Osteocyte (in vitro differentiated cells): ENCODE data around the gene TMEM201. TPM values are rescaled to one million over a fixed set of nuclear protein-coding genes. Genes with fewer than 3 reads are reported as not detected.
"Not testable (repeated sequence)": the region's sequence is repeated elsewhere in the genome, so short reads cannot be mapped to it uniquely, and the experiment has no call there.

Source experiments
- DNase-seq: peaks from one replicate; pipeline ENCODE4 v3.0.0; 2021; ENCODE audit warnings: mixed read lengths; ENCODE audit not compliant: unreplicated experiment; ENCODE audit errors: extremely low spot score
- H3K27ac Mint-ChIP-seq: one replicate; pipeline ENCODE4 v1.8.0; 2021; ENCODE audit warnings: mild to moderate bottlenecking, mixed read lengths; ENCODE audit not compliant: unreplicated experiment
- H3K27me3 Mint-ChIP-seq: one replicate; pipeline ENCODE4 v1.8.0; 2021; ENCODE audit warnings: mixed read lengths; ENCODE audit not compliant: unreplicated experiment
- H3K36me3 Mint-ChIP-seq: one replicate; pipeline ENCODE4 v1.8.0; 2021; ENCODE audit warnings: mixed read lengths; ENCODE audit not compliant: unreplicated experiment
- H3K4me1 Mint-ChIP-seq: one replicate; pipeline ENCODE4 v1.8.0; 2021; ENCODE audit warnings: mixed read lengths; ENCODE audit not compliant: unreplicated experiment
- H3K4me3 Mint-ChIP-seq: one replicate; pipeline ENCODE4 v1.8.0; 2021; ENCODE audit warnings: mild to moderate bottlenecking, moderate library complexity, mixed read lengths; ENCODE audit not compliant: unreplicated experiment
- H3K9me3 Mint-ChIP-seq: one replicate; pipeline ENCODE4 v1.8.0; 2021; ENCODE audit warnings: mixed read lengths; ENCODE audit not compliant: unreplicated experiment
- CTCF ChIP-seq: fragments of 200-600 bp; sonication (generic); IDR thresholded peaks from 2 replicates; pipeline ENCODE4 v1.5.0; 2021; ENCODE audit warnings: antibody characterized with exemption, mild to moderate bottlenecking, moderate library complexity
- total RNA-seq: library from RNA; stranded (reverse); gene quantifications from 2 replicates; pipeline ENCODE4 v1.2.1, GENCODE V29; 2021

The TMEM201 gene
- total RNA-seq, 1 donor from 2014 or later, result 17.9 TPM

DNA sequence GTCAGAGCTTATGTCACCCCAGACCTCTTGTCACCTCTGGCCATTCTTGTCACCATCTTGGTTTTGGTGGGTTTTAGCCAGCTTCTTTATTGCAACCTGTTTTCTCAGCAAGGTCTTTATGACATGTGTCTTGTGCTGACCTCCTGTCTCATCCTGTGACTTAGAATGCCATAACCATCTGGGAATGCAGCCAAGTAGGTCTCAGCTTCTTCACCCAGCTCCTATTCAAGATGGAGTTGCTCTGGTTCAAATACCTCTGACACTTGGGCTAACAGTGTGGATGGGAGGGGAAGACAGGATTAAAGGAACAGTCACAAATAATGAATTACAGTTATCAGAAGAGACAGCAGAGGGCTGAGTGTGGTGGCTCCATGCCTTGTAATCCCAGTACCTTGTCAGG lies 32.3 kb downstream of the TMEM201 start:
- peaks cover 2% of the 10 kb centered on the region for H3K27me3 Mint-ChIP-seq
- H3K27ac Mint-ChIP-seq, result no peak overlapping the region
- no peaks in the 10 kb centered on the region for H3K9me3 Mint-ChIP-seq
- DNase-seq, result no peak
- H3K36me3 Mint-ChIP-seq, result no peaks in the 10 kb centered on the region
- TF ChIP-seq CTCF, result no peak
- H3K4me3 Mint-ChIP-seq, result no peak overlapping the region
- H3K4me1 Mint-ChIP-seq, result peaks cover under 1% of the 10 kb centered on the region

GRCh38 chr1:9624081-9624480 lies 35.4 kb downstream of the TMEM201 start:
- Mint-ChIP-seq H3K4me3 (no peak overlapping the region), H3K36me3 (no peaks in the 10 kb centered on the region), H3K27ac (no peak overlapping the region), H3K4me1 (peaks cover 3% of the 10 kb centered on the region), H3K27me3 (no peaks in the 10 kb centered on the region), H3K9me3 (no peaks in the 10 kb centered on the region)
- DNase-seq, result no peak
- TF ChIP-seq CTCF, result no peak

- H3K9me3 Mint-ChIP-seq, H3K4me1 Mint-ChIP-seq, DNase-seq, H3K4me3 Mint-ChIP-seq, H3K36me3 Mint-ChIP-seq, H3K27me3 Mint-ChIP-seq, H3K27ac Mint-ChIP-seq: not testable (repeated sequence)
These were observed 36.3 kb downstream of the TMEM201 start for GRCh38 chr1:9625030-9625429.

- H3K36me3 Mint-ChIP-seq, result no peaks in the 10 kb centered on the region
- H3K9me3 Mint-ChIP-seq, result no peaks in the 10 kb centered on the region
- H3K4me1 Mint-ChIP-seq, result peaks cover 3% of the 10 kb centered on the region
- DNase-seq, result no peak
- peak overlapping the region; percentile 55 for H3K4me3 Mint-ChIP-seq
- no peak for TF ChIP-seq CTCF
- no peak overlapping the region for H3K27ac Mint-ChIP-seq
- H3K27me3 Mint-ChIP-seq, result no peaks in the 10 kb centered on the region
These were observed 37.5 kb downstream of the TMEM201 start for GRCh38 chr1:9626201-9626608.

DNA sequence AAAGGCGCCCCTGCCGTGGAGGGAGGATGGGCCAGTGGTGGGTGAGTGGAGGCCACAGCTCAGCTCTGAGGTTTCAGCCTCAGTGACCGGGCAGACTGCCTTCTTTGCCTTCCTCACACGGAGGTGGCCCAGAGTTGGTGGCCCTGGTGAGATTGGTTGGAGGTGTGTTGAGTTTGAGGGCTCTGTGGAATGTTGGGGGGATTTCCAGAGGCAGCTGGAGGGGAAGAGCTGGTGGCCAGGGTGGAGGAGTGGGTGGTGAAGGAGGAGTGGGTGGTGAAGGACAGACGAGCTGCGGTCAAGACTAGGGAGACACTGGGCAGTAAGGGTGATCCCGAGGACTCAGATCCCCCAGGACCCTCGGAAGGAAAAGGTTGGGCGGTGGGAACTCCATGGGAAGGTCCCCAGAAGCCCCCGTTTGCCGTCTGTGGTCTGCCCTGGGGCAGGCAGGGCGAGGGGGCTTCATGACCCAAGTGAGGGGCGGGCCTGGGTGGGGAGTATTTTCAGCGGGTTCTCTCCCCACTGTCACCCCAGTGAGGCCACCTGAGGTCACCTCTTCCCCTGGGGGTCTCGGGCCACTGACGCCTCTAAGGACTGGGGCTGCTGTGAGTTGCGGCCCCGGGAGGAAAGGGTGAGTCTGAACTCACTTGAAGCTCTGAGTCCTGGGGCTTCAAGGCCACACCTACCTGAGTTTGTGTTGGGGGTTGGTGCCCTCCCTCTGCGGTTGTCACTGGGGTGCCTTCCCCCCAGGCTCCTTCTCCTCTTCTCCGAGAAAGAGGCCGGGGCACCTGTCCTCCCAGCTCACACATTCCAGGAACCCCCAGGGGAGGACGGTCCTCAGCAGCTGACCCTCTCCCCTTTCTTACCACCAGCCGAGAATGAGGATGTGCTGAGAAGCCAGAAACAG lies 40.1 kb downstream of the TMEM201 start:
- Mint-ChIP-seq H3K4me1 (peaks cover 3% of the 10 kb centered on the region), H3K4me3 (no peak overlapping the region), H3K36me3 (no peaks in the 10 kb centered on the region), H3K27me3 (no peaks in the 10 kb centered on the region), H3K27ac (no peak overlapping the region), H3K9me3 (no peaks in the 10 kb centered on the region)
- no peak for DNase-seq
- no peak for TF ChIP-seq CTCF
